GM12878 (cell line): ENCODE results near the gene AMZ2. TPM values are rescaled to one million over a fixed set of nuclear protein-coding genes. Genes with fewer than 3 reads are reported as not detected.

Experiments used
- BHLHE40 ChIP-seq, 2 experiments: fragments of 450-650 bp in 1 of 2; IDR thresholded peaks; 2 replicates each; pipeline ENCODE4 v1.6.1; 2011 to 2017; ENCODE audit warnings: low read depth in 2 of 2, borderline replicate concordance in 1 of 2, improper control_type of control experiment in 1 of 2, low read length in 1 of 2, mild to moderate bottlenecking in 1 of 2
- BMI1 ChIP-seq: fragments of 450-650 bp; IDR thresholded peaks from 2 replicates; pipeline ENCODE4 v1.6.1; 2016; ENCODE audit warnings: mild to moderate bottlenecking, moderate library complexity, borderline replicate concordance
- CBFB ChIP-seq: IDR thresholded peaks from 2 replicates; pipeline ENCODE4 v1.6.1; 2016; ENCODE audit warnings: antibody characterized with exemption, low read depth
- CHD2 ChIP-seq: IDR thresholded peaks from 2 replicates; pipeline ENCODE4 v1.6.1; 2011; ENCODE audit warnings: low read depth, low read length, improper control_type of control experiment, borderline replicate concordance
- CREB1 ChIP-seq: IDR thresholded peaks from 2 replicates; pipeline ENCODE4 v1.6.1; 2012; ENCODE audit warnings: low read depth, mild to moderate bottlenecking, inconsistent platforms
- ESRRA ChIP-seq: IDR thresholded peaks from 2 replicates; pipeline ENCODE4 v1.6.1; 2012; ENCODE audit warnings: mild to moderate bottlenecking, low read length, improper control_type of control experiment
- GABPA ChIP-seq: IDR thresholded peaks from 2 replicates; pipeline ENCODE4 v1.6.1; 2014; ENCODE audit warnings: antibody characterized with exemption, low read depth, mild to moderate bottlenecking, inconsistent platforms
- GATAD2B ChIP-seq: fragments of 450-650 bp; conservative IDR thresholded peaks from 2 replicates; pipeline ENCODE4 v1.6.1; 2017; ENCODE audit warnings: low read depth, mild to moderate bottlenecking, moderate library complexity
- HDAC2 ChIP-seq: fragments of 200-600 bp; sonication (generic); IDR thresholded peaks from 2 replicates; pipeline ENCODE4 v1.6.1; 2017
- HDAC6 ChIP-seq: fragments of 200-600 bp; sonication (generic); IDR thresholded peaks from one replicate; pipeline ENCODE4 v1.8.0; 2017; ENCODE audit warnings: antibody characterized with exemption; ENCODE audit not compliant: unreplicated experiment
- KLF5 ChIP-seq: fragments of 450-650 bp; IDR thresholded peaks from 2 replicates; pipeline ENCODE4 v1.6.1; 2014; ENCODE audit warnings: mild to moderate bottlenecking; ENCODE audit not compliant: partially characterized antibody
- MTA2 ChIP-seq: fragments of 450-650 bp; IDR thresholded peaks from 2 replicates; pipeline ENCODE4 v1.6.1; 2016; ENCODE audit warnings: low read depth, mild to moderate bottlenecking, moderate library complexity
- MXI1 ChIP-seq: fragments of 150-350 bp; IDR thresholded peaks from 2 replicates; pipeline ENCODE4 v1.6.1; 2011; ENCODE audit warnings: low read depth, mild to moderate bottlenecking, inconsistent platforms, low read length, improper control_type of control experiment
- MYC ChIP-seq: IDR thresholded peaks from 2 replicates; pipeline ENCODE4 v1.6.1; 2011; ENCODE audit warnings: mild to moderate bottlenecking, low read length, moderate library complexity, inconsistent platforms; ENCODE audit not compliant: insufficient read depth, insufficient replicate concordance, insufficient read length, severe bottlenecking
- NFYA ChIP-seq: IDR thresholded peaks from 2 replicates; pipeline ENCODE4 v1.6.1; 2011; ENCODE audit warnings: low read depth, mild to moderate bottlenecking, low read length, improper control_type of control experiment, borderline replicate concordance
- NFYB ChIP-seq: IDR thresholded peaks from 2 replicates; pipeline ENCODE4 v1.6.1; 2011; ENCODE audit warnings: low read depth, mild to moderate bottlenecking, low read length, improper control_type of control experiment, moderate library complexity; ENCODE audit not compliant: insufficient read depth
- RBBP5 ChIP-seq: fragments of 200-600 bp; sonication (generic); conservative IDR thresholded peaks from 2 replicates; pipeline ENCODE4 v1.6.1; 2016
- RUNX3 ChIP-seq: IDR thresholded peaks from 2 replicates; pipeline ENCODE4 v1.6.1; 2012; ENCODE audit warnings: low read length, inconsistent platforms
- SPI1 ChIP-seq: IDR thresholded peaks from 2 replicates; pipeline ENCODE4 v1.6.1; 2011; ENCODE audit warnings: low read depth, mild to moderate bottlenecking, low read length, moderate library complexity, borderline replicate concordance; ENCODE audit not compliant: insufficient read depth
- SRF ChIP-seq, 2 experiments: IDR thresholded peaks; 2 replicates each; pipeline ENCODE4 v1.6.1; 2011; ENCODE audit warnings: low read depth in 2 of 2, low read length in 2 of 2, mild to moderate bottlenecking in 1 of 2, moderate library complexity in 1 of 2
- STAT3 ChIP-seq: IDR thresholded peaks from 2 replicates; pipeline ENCODE4 v1.6.1; 2011; ENCODE audit warnings: low read depth, low read length, improper control_type of control experiment
- SUPT20H ChIP-seq: IDR thresholded peaks from 2 replicates; pipeline ENCODE4 v1.6.1; 2011; ENCODE audit warnings: low read depth, mild to moderate bottlenecking, low read length, moderate library complexity, borderline replicate concordance; ENCODE audit not compliant: control insufficient read depth
- TBL1XR1 ChIP-seq: IDR thresholded peaks from 2 replicates; pipeline ENCODE4 v1.6.1; 2012; ENCODE audit warnings: low read depth, low read length, improper control_type of control experiment
- ZNF217 ChIP-seq: fragments of 450-650 bp; IDR thresholded peaks from 2 replicates; pipeline ENCODE4 v1.6.1; 2017; ENCODE audit warnings: antibody characterized with exemption, mild to moderate bottlenecking
- polyA plus RNA-seq, 11 experiments: library from polyadenylated mRNA; depleted of rRNA in 4 of 11; unstranded in 6 of 11; stranded (reverse) in 5 of 11; fragments of >200 nt; fragmentation: Nextera tagmentation in 4 of 11; fragmentation: Illumina TruSeq in 1 of 11; extraction: Ambion mirVana in 4 of 11; extraction: Trizol in 1 of 11; gene quantifications; 1 replicate in 1 of 11; 2 replicates in 10 of 11; pipeline versions ENCODE4 v1.2.1 to v1.2.3, GENCODE V29; 2011 to 2016; ENCODE audit warnings: inconsistent platforms in 2 of 11, missing spikeins in 2 of 11, low read depth in 1 of 11
- total RNA-seq, 4 experiments: library from RNA; depleted of rRNA in 3 of 4; stranded (reverse); fragments of >200 nt in 3 of 4; fragmentation: Illumina TruSeq in 1 of 4; extraction: Trizol in 1 of 4; gene quantifications; 2 replicates each; pipeline versions ENCODE4 v1.2.1 to v1.2.3, GENCODE V29; 2013 to 2021
- TF ChIP-seq, protein P1 (sequence below): IDR thresholded peaks from 2 replicates; pipeline ENCODE4 v1.6.1; 2011; ENCODE audit warnings: low read depth, low read length, improper control_type of control experiment, borderline replicate concordance
- TF ChIP-seq, protein P2 (sequence below), 3 experiments: IDR thresholded peaks in 2 of 3; conservative IDR thresholded peaks in 1 of 3; 2 replicates each; pipeline ENCODE4 v1.5.1; 2011; ENCODE audit warnings: low read depth in 3 of 3, low read length in 3 of 3, mild to moderate bottlenecking in 3 of 3, control low read depth in 2 of 3, moderate library complexity in 2 of 3, inconsistent platforms in 1 of 3, mixed read lengths in 1 of 3; ENCODE audit not compliant: control insufficient read depth in 2 of 3, insufficient read depth in 1 of 3; ENCODE audit errors: extremely low read depth in 1 of 3
- TF ChIP-seq, protein P3 (sequence below): fragments of 450-650 bp; IDR thresholded peaks from 2 replicates; pipeline ENCODE4 v1.6.1; 2017; ENCODE audit warnings: mild to moderate bottlenecking, low read depth, inconsistent platforms; ENCODE audit not compliant: poor library complexity, severe bottlenecking

Gene AMZ2
- total and polyA plus RNA-seq, 10 of the 15 experiments (the other 5 are each of a cell fraction or from before 2014, with no cell fraction given): 79.1 to 189 (median 126) TPM

GRCh38 chr17:68205251-68205807 is 42.5 kb upstream of the AMZ2 start (continued):
- TF ChIP-seq, protein P1, sequence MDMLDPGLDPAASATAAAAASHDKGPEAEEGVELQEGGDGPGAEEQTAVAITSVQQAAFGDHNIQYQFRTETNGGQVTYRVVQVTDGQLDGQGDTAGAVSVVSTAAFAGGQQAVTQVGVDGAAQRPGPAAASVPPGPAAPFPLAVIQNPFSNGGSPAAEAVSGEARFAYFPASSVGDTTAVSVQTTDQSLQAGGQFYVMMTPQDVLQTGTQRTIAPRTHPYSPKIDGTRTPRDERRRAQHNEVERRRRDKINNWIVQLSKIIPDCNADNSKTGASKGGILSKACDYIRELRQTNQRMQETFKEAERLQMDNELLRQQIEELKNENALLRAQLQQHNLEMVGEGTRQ: peak; percentile 65
- peak in 1 of 2 experiments; percentile 54; a peak in 1 of 4 replicates for TF ChIP-seq SRF (IDR thresholded peaks at IDR 0.05; ENCODE audit: low read depth in 2 of 2, low read length in 2 of 2)
- TF ChIP-seq NFYA: no peak
- peak; percentile 67 for TF ChIP-seq MXI1
- no peak for TF ChIP-seq NFYB
- no peak for TF ChIP-seq HDAC2
- peak; percentile 97 to 99 for TF ChIP-seq BHLHE40 (IDR thresholded peaks at IDR 0.05; ENCODE audit: borderline replicate concordance in 1 of 2, low read depth in 2 of 2, low read length in 1 of 2)
- TF ChIP-seq MYC: no peak
- 0 out of 2 replicates have a peak, but pooled peaks have one; percentile 34 for TF ChIP-seq RUNX3
- no peak for TF ChIP-seq BMI1
- peak; percentile 3; the same call in 1 of the 2 replicates for TF ChIP-seq MTA2
- TF ChIP-seq STAT3: no peak
- no peak for TF ChIP-seq GABPA
- TF ChIP-seq KLF5: no peak
- TF ChIP-seq TBL1XR1: 0 out of 2 replicates have a peak, but pooled peaks have one; percentile 26
- peak; percentile 75 for TF ChIP-seq GATAD2B
- 0 out of 2 replicates have a peak, but pooled peaks have one; percentile 23 for TF ChIP-seq ESRRA
- no peak for TF ChIP-seq RBBP5
- TF ChIP-seq ZNF217: peak; percentile 76; the same call in 1 of the 2 replicates
- TF ChIP-seq, protein P2, sequence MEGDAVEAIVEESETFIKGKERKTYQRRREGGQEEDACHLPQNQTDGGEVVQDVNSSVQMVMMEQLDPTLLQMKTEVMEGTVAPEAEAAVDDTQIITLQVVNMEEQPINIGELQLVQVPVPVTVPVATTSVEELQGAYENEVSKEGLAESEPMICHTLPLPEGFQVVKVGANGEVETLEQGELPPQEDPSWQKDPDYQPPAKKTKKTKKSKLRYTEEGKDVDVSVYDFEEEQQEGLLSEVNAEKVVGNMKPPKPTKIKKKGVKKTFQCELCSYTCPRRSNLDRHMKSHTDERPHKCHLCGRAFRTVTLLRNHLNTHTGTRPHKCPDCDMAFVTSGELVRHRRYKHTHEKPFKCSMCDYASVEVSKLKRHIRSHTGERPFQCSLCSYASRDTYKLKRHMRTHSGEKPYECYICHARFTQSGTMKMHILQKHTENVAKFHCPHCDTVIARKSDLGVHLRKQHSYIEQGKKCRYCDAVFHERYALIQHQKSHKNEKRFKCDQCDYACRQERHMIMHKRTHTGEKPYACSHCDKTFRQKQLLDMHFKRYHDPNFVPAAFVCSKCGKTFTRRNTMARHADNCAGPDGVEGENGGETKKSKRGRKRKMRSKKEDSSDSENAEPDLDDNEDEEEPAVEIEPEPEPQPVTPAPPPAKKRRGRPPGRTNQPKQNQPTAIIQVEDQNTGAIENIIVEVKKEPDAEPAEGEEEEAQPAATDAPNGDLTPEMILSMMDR (IDR thresholded peaks at IDR 0.05 in 2 of 3, conservative IDR thresholded peaks at IDR 0.05 in 1 of 3; ENCODE audit: control insufficient read depth in 2 of 3, extremely low read depth in 1 of 3, insufficient read depth in 1 of 3, low read depth in 3 of 3, low read length in 3 of 3): peak; percentile 85 to 96 (median 92)
- TF ChIP-seq CREB1: peak; percentile 51; the same call in 1 of the 2 replicates
- TF ChIP-seq HDAC6: no peak
- no peak for TF ChIP-seq CBFB
- no peak for TF ChIP-seq SUPT20H
- TF ChIP-seq SPI1: no peak
- TF ChIP-seq, protein P3, sequence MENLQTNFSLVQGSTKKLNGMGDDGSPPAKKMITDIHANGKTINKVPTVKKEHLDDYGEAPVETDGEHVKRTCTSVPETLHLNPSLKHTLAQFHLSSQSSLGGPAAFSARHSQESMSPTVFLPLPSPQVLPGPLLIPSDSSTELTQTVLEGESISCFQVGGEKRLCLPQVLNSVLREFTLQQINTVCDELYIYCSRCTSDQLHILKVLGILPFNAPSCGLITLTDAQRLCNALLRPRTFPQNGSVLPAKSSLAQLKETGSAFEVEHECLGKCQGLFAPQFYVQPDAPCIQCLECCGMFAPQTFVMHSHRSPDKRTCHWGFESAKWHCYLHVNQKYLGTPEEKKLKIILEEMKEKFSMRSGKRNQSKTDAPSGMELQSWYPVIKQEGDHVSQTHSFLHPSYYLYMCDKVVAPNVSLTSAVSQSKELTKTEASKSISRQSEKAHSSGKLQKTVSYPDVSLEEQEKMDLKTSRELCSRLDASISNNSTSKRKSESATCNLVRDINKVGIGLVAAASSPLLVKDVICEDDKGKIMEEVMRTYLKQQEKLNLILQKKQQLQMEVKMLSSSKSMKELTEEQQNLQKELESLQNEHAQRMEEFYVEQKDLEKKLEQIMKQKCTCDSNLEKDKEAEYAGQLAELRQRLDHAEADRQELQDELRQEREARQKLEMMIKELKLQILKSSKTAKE: no peak
- peak; percentile 56; the same call in 1 of the 2 replicates for TF ChIP-seq CHD2
